Stomach (tissue), 9 donors: ENCODE measurements around the gene BAIAP3. TPM values are rescaled to one million over a fixed set of nuclear protein-coding genes. Genes with fewer than 3 reads are reported as not detected.
A peak's percentile ranks its signal among the peaks of the same experiment; 100 is the strongest.

Experiments used
- DNase-seq, 2 donors: peaks; one replicate each; pipeline versions ENCODE4 v3.0.0 to v3.0.0-alpha.2; 2013 to 2019
- H3K27ac ChIP-seq, 5 donors: fragments of 200-600 bp in 4 of 5; sonication (generic) in 4 of 5; one replicate each; pipeline ENCODE4 v1.5.1; 2013 to 2019; ENCODE audit warnings: mild to moderate bottlenecking in 1 of 5, moderate library complexity in 1 of 5
- H3K27me3 ChIP-seq, 3 donors: fragments of 200-600 bp; sonication (generic); one replicate each; pipeline ENCODE4 v1.5.1; 2017 to 2019; ENCODE audit warnings: mixed run types in 1 of 3
- H3K36me3 ChIP-seq, 4 donors: fragments of 200-600 bp; sonication (generic); 1 replicate in 3 of 4; 2 replicates in 1 of 4; pipeline ENCODE4 v1.5.1; 2016 to 2019
- H3K4me1 ChIP-seq, 4 donors: fragments of 200-600 bp; sonication (generic); one replicate each; pipeline ENCODE4 v1.5.1; 2016 to 2019
- H3K4me3 ChIP-seq, 4 donors: fragments of 200-600 bp; sonication (generic) in 3 of 4; one replicate each; pipeline ENCODE4 v1.5.1; 2016 to 2019; ENCODE audit warnings: mild to moderate bottlenecking in 1 of 4
- H3K9me3 ChIP-seq, 4 donors: fragments of 200-600 bp; sonication (generic); one replicate each; pipeline ENCODE4 v1.5.1; 2016 to 2019
- EP300 ChIP-seq: sonication (generic); formaldehyde crosslinking; IDR thresholded peaks from one replicate; pipeline ENCODE4 v1.6.1; 2017; ENCODE audit warnings: antibody characterized with exemption
- POLR2A ChIP-seq, 4 donors: fragments of 450-650 bp; IDR thresholded peaks; one replicate each; pipeline ENCODE4 v1.6.1; 2016; ENCODE audit warnings: antibody characterized with exemption in 4 of 4, control low read depth in 2 of 4, mild to moderate bottlenecking in 1 of 4, moderate library complexity in 1 of 4
- POLR2AphosphoS5 ChIP-seq, 3 donors: sonication (generic); formaldehyde crosslinking; IDR thresholded peaks; one replicate each; pipeline ENCODE4 v1.6.1; 2016; ENCODE audit warnings: antibody characterized with exemption in 3 of 3
- WGBS, 5 donors: extraction: QIAGEN DNeasy Blood & Tissue Kit in 3 of 5; methylation state at CpG; one replicate each; pipeline versions ENCODE4 v1.1.5 to v1.1.7; 2013 to 2018; 5-methylcytosine and 5-hydroxymethylcytosine counted together
- intact Hi-C: fragments of 100-400 bp; cut with DNase I; formaldehyde crosslinking; loops from one replicate; pipeline ENCODE4 v1.15.1; 2023; ENCODE audit warnings: low total_unique reads
- polyA plus RNA-seq, 3 donors: library from polyadenylated mRNA; stranded (reverse); fragments of 200-250 nt; gene quantifications; one replicate each; pipeline ENCODE4 v1.2.3, GENCODE V29; 2013
- total RNA-seq, 5 donors: library from RNA; depleted of rRNA; stranded (reverse); fragments of >200 nt; gene quantifications; one replicate each; pipeline versions ENCODE4 v1.1.0 to v1.2.3, GENCODE V29; 2014 to 2016
- TF ChIP-seq, protein P1 (sequence below), 7 experiments: fragments of 450-650 bp in 4 of 7; fragments of 200-600 bp in 3 of 7; sonication (generic) in 3 of 7; IDR thresholded peaks; one replicate each; pipeline ENCODE4 v1.5.1; 2016 to 2019; ENCODE audit warnings: antibody characterized with exemption in 7 of 7, control low read depth in 2 of 7, mild to moderate bottlenecking in 1 of 7
- donor health status: healthy with polysubstance abuse.
- donor health status: Bipolar disorder and iron deficiency.
- donor health status: healthy.

BAIAP3 gene
- total and polyA plus RNA-seq, 8 donors: 1.5 to 94.7 (median 4.2) TPM

DNA sequence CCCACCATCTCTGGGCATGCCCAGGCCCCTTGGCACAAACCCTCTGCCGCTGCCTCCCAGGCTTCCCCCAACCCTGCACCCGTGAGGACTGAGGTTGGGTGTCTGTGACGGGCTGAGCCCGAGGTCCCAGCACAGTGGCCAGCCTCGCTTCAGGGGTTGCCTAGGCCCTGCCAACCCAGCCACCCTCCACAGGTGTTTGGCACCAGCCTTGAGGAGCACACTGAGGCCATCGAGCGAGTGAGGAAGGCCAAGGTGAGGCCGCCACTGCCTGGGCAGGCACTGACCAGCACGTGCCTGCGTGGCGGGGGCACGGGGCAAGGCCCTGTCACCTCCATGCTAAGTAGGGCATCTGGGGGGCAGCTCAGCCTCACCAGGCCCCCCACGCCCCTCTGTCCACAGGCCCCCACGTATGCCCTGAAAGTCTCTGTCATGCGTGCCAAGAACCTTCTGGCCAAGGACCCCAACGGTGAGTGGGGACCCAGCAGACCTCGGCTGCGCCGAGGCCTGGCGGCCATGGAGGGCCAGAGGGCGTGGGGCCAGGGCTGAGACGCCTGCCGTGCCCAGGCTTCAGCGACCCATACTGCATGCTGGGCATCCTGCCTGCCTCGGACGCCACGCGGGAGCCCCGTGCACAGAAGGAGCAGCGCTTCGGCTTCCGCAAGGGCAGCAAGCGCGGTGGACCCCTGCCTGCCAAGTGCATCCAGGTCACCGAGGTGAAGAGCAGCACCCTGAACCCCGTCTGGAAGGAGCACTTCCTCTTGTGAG is 7.5 kb downstream of the BAIAP3 start:
- Histone ChIP-seq H3K27me3 (peaks cover 0 to 45% (median 4%) of the 10 kb centered on the region in 3 donors), H3K36me3 (no peaks in the 10 kb centered on the region), H3K27ac (no peak overlapping the region), H3K4me3 (no peak overlapping the region), H3K9me3 (no peaks in the 10 kb centered on the region), H3K4me1 (peaks cover 10 to 33% (median 23%) of the 10 kb centered on the region in 4 donors)
- intact Hi-C loops: no loop called here
- WGBS, 5 donors: 75 to 88% (median 86%) methylated on average over 13 to 36 of the region's 36 CpGs
- TF ChIP-seq POLR2A (IDR thresholded peaks at IDR 0.05): no peak
- TF ChIP-seq, protein P1, sequence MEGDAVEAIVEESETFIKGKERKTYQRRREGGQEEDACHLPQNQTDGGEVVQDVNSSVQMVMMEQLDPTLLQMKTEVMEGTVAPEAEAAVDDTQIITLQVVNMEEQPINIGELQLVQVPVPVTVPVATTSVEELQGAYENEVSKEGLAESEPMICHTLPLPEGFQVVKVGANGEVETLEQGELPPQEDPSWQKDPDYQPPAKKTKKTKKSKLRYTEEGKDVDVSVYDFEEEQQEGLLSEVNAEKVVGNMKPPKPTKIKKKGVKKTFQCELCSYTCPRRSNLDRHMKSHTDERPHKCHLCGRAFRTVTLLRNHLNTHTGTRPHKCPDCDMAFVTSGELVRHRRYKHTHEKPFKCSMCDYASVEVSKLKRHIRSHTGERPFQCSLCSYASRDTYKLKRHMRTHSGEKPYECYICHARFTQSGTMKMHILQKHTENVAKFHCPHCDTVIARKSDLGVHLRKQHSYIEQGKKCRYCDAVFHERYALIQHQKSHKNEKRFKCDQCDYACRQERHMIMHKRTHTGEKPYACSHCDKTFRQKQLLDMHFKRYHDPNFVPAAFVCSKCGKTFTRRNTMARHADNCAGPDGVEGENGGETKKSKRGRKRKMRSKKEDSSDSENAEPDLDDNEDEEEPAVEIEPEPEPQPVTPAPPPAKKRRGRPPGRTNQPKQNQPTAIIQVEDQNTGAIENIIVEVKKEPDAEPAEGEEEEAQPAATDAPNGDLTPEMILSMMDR (IDR thresholded peaks at IDR 0.05): no peak
- TF ChIP-seq POLR2AphosphoS5 (IDR thresholded peaks at IDR 0.05): no peak
- no peak for TF ChIP-seq EP300
- no peak for DNase-seq

DNA sequence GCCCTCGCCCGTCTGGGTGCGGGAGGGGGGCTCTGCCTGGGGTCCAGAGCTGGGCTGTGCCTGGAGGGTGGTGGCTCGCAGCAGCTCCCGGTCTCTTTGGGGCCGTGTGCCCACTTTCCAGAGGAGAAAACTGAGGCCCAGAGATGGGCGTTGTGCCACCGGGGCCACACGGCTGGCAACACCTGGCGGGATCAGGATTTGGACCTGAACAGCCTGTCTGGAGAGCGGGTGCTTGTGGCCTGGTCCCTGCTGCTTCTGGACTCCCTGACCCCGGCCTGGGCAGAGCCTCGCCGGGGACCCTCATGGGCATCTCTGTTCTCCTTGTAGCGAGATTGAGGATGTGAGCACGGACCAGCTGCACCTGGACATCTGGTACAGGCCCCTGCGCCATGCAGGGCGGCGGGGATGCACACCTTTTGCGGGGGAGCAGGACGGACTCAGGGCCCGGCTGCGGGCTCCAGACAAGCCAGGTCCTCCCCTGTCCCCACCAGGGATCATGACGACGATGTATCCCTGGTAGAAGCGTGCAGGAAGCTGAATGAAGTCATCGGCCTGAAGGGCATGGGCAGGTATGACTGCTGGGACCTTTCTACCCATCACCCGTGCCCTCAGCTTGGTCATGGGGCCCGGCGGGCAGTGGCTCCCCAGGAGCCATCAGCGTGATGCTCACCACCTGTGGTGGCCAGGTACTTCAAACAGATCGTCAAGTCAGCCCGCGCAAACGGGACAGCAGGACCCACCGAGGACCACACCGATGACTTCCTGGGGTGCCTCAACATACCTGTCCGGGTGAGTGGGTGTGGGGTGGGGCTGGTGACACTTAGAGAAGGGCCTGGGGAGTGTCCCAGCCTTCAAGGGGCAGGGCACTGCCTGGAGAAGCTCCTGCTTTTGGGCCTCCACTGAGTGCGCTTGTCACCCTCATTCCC is 8.3 kb downstream of the BAIAP3 start:
- 84 to 88% (median 87%) methylated on average over 25 to 39 of the region's 39 CpGs for WGBS, 5 donors
- H3K36me3 ChIP-seq: no peaks in the 10 kb centered on the region
- no peak for DNase-seq
- peaks cover 10 to 33% (median 23%) of the 10 kb centered on the region in 4 donors for H3K4me1 ChIP-seq
- TF ChIP-seq, protein P1 (IDR thresholded peaks at IDR 0.05): no peak
- TF ChIP-seq POLR2AphosphoS5 (IDR thresholded peaks at IDR 0.05) (no peak), EP300 (no peak), POLR2A (IDR thresholded peaks at IDR 0.05) (no peak)
- H3K27ac ChIP-seq: no peak overlapping the region
- H3K27me3 ChIP-seq: peaks cover 0 to 36% (median 0%) of the 10 kb centered on the region in 3 donors
- intact Hi-C loops: no loop called here
- H3K9me3 ChIP-seq: no peaks in the 10 kb centered on the region
- H3K4me3 ChIP-seq: peak overlapping the region in 1 of 4 donors; percentile 44

DNA sequence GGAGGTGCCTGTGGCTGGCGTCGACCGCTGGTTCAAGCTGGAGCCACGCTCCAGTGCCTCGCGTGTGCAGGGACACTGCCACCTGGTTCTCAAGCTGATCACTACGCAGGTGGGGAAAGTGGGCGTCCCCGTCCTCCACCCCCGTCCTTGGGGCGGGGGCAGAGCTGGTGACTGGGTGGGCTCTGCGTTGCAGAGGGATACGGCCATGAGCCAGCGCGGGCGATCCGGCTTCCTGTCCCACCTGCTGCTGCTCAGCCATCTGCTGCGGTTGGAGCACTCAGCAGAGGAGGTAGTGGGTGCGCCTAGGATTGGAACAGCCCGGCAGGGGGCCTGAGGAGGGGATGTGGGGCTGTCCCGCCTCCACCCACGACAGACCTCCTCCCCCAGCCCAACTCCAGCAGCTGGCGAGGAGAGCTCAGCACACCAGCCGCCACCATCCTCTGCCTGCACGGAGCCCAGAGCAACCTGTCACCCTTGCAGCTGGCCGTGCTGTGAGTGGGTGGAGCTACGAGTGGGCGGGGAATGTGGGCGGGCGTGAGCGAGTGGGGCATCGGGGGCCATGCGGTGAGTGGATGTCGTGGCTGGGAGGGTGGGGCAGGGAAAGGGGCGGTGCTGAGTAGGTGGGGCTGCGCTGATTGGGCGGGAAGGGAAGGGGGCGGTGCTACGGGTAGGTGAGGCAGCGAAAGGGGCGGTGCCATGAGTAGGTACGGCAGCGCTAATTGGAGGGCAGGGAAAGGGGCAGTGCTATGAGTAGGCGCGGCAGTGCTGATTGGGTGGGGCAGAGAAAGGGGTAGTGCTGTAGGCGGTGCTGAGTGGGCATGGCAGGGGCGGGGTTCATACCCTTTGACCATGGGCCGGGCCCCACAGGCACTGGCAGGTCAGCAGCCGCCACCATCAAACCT is 9.3 kb downstream of the BAIAP3 start:
- peak overlapping the region in 1 of 5 donors; percentile 53 for H3K27ac ChIP-seq
- H3K4me1 ChIP-seq: peaks cover 10 to 32% (median 21%) of the 10 kb centered on the region in 4 donors
- TF ChIP-seq EP300: no peak
- TF ChIP-seq POLR2AphosphoS5 (IDR thresholded peaks at IDR 0.05): peak in 1 of 3 donors; percentile 44
- TF ChIP-seq, protein P1 (IDR thresholded peaks at IDR 0.05): no peak
- no peak for TF ChIP-seq POLR2A (IDR thresholded peaks at IDR 0.05)
- H3K36me3 ChIP-seq: peaks cover 0 to 6% (median 5%) of the 10 kb centered on the region in 4 donors
- DNase-seq: peak; percentile 98
- peaks cover 0 to 26% (median 0%) of the 10 kb centered on the region in 3 donors for H3K27me3 ChIP-seq
- peak overlapping the region; percentile 19 to 44 (median 33) for H3K4me3 ChIP-seq
- 3 to 9% (median 4%) methylated on average over 30 to 49 of the region's 49 CpGs for WGBS, 5 donors
- intact Hi-C loops: no loop called here
- H3K9me3 ChIP-seq: no peaks in the 10 kb centered on the region
